Lower leg skin (tissue), 3 donors: ENCODE results near the gene PGK1.

Source experiments
- CTCF ChIP-seq, 3 donors: fragments of 450-650 bp; IDR thresholded peaks; one replicate each; pipeline ENCODE4 v1.5.1; 2016; ENCODE audit warnings: antibody characterized with exemption in 3 of 3, mild to moderate bottlenecking in 3 of 3, moderate library complexity in 2 of 3
- POLR2A ChIP-seq, 2 donors: fragments of 450-650 bp; IDR thresholded peaks; one replicate each; pipeline ENCODE4 v1.6.1; 2016 to 2017; ENCODE audit warnings: antibody characterized with exemption in 2 of 2, mild to moderate bottlenecking in 1 of 2, moderate library complexity in 1 of 2

GRCh38 chrX:78123190-78123589 lies 19.1 kb downstream of the PGK1 start:
- TF ChIP-seq POLR2A (IDR thresholded peaks at IDR 0.05) (no peak), CTCF (IDR thresholded peaks at IDR 0.05) (no peak)
